ENCODE measurements around the gene DAPL1. TPM values are rescaled to one million over a fixed set of nuclear protein-coding genes. Genes with fewer than 3 reads are reported as not detected.
A peak's percentile ranks its signal among the peaks of the same experiment; 100 is the strongest.

DAPL1 gene
- total RNA-seq, 2 donors from 2014 or later = 8.6 to 9.9 TPM

DNA sequence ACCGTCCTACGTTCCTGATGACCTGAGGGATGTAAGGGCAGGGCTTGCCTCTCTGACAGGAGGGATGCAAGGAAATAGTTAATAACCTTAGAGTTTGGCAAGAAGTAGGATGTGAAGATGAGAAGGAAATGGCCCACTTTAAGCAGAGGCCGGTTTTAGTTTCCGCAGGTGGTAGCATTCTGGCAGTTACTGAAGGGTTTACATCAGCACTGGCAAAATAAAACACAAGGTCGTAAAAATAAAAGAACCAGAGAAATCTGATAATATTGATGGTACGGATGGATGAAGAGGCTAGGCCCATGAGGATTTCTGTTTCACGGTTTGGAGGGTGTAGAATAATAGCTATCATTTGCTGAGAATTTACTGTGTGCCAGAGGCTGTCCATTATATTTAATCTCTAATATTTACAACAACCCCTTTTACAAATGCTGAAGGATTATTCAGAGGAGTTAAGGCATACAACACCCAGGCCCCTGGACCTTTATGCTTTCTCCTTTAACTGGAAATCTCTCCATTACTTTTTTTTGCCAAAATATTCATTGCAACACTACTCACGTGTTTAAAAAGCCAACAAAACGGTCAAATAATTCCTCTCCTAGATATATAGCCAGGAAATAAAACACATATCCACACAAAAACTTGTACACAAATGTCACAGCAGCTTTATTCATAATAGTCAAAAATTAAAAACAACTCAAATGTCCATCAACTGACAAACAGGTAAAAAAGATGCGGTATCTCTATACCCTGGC, 28.5 kb downstream of the DAPL1 start:
- H3K4me3 ChIP-seq = no peak overlapping the region
- ATAC-seq = no peak
- H3K9me3 ChIP-seq = no peaks in the 10 kb centered on the region
- no peak overlapping the region for H3K27ac ChIP-seq
- 67 to 78% methylated on average over 10 of the region's 10 CpGs for WGBS, 2 donors
- TF ChIP-seq POLR2A (IDR thresholded peaks at IDR 0.05) (no peak), CTCF (IDR thresholded peaks at IDR 0.05) (no peak)
- H3K27me3 ChIP-seq = no peaks in the 10 kb centered on the region
- intact Hi-C loops (cut with DNase I) = no loop called here
- DNase-seq = no peak
- peaks cover 6% of the 10 kb centered on the region for H3K4me1 ChIP-seq
- no peaks in the 10 kb centered on the region for H3K36me3 ChIP-seq (replicated peaks in 1 of 2; ENCODE audit: insufficient read depth in 1 of 2, low read depth in 2 of 2)

DNA sequence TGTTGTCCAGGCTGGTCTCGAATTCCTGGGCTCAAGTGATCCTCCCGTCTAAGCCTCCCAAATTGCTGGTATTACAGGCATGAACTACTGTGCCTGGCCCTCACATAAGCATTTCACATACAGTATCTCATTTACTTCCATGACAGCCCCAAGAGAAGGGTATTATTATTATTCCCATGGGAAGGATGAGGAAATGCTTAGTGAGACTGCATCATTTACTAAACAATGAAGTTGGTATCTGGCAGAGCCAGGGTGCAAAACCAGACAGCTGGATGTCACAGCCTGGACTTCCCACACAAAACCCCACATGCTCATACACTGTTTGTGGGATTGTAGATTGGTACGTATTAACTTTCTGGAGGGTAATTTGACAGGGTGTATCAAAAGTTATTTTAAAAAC, 29.9 kb downstream of the DAPL1 start:
- intact Hi-C loops (cut with DNase I) = no loop called here
- TF ChIP-seq CTCF (IDR thresholded peaks at IDR 0.05) = no peak
- no peak for TF ChIP-seq POLR2A (IDR thresholded peaks at IDR 0.05)
- Histone ChIP-seq H3K4me3 (no peak overlapping the region), H3K9me3 (no peaks in the 10 kb centered on the region), H3K27me3 (no peaks in the 10 kb centered on the region), H3K36me3 (replicated peaks in 1 of 2; ENCODE audit: insufficient read depth in 1 of 2, low read depth in 2 of 2) (no peaks in the 10 kb centered on the region), H3K27ac (no peak overlapping the region), H3K4me1 (peaks cover 13% of the 10 kb centered on the region)
- DNase-seq = no peak
- no peak for ATAC-seq
- 79 to 91% methylated on average over 3 of the region's 3 CpGs for WGBS, 2 donors

DNA sequence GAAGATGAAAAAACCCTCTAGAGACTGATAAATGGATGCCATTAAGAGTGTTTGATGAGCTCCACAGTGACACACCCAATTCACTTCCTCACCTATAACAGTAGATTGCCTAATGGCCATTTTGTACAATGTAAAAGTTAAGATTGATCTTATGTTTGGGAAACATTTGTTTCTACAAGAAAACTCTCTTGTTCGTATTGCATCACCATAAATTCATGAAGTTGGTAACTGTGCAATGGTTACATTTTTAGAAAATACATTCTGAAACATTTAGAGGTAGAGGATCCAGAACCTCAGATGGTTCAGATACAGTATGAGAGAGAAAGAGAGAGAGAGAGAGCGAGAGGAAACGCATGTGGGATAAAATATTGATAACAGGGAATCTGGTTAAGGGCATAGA, 31.8 kb downstream of the DAPL1 start:
- TF ChIP-seq POLR2A (IDR thresholded peaks at IDR 0.05) (no peak), CTCF (IDR thresholded peaks at IDR 0.05) (no peak)
- intact Hi-C loops (cut with DNase I) = no loop called here

DNA sequence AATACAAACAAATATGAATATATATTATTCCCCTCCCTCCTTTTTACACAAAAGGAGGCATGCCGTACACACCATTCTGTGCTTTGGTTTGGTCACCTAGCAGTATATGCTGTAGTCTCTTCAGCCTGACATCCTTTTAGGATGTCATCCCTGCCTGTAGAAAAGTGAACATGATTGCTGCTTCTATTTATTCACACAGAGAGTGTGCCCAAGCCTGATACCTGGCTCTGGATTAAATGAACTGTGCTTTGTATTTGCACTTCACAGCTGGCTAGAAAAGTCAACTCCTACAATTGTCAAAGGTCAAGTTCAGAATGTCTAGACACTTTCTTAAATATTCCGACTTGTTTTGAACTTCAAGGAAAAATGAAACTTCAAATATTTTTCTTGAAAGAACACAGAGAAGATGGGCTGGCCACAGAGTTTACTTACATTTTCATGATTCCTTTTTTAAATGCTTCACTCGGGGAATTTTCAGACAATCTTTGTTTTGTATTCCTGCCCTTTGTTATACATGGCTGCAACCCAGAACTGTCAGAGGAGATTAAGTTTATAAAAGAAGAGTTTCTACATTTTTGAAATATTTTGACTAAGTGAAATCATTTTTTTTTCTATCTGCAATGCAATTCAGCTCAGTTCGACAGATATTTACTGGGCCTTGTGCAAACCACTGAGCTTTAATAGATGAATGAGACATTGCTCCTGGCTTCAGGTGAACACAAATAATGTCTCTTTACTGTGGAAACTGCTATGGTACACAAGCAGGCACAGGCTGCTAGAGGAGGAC, 33.5 kb downstream of the DAPL1 start:
- H3K4me3 ChIP-seq = no peak overlapping the region
- intact Hi-C loops (cut with DNase I) = no loop called here
- 33 to 40% methylated on average over 4 of the region's 4 CpGs for WGBS, 2 donors
- H3K9me3 ChIP-seq = no peaks in the 10 kb centered on the region
- H3K36me3 ChIP-seq (replicated peaks in 1 of 2; ENCODE audit: insufficient read depth in 1 of 2, low read depth in 2 of 2) = no peaks in the 10 kb centered on the region
- TF ChIP-seq POLR2A (IDR thresholded peaks at IDR 0.05) (no peak), CTCF (IDR thresholded peaks at IDR 0.05) (no peak)
- ATAC-seq (peak; percentile 56), DNase-seq (no peak)
- H3K27me3 ChIP-seq = no peaks in the 10 kb centered on the region
- H3K27ac ChIP-seq = peak overlapping the region; percentile 0 to 66 (median 48)
- H3K4me1 ChIP-seq = peaks cover 20% of the 10 kb centered on the region

More for the DNA sequence above, 31.8 kb downstream of the DAPL1 start:
- Histone ChIP-seq H3K4me3 (no peak overlapping the region), H3K36me3 (replicated peaks in 1 of 2; ENCODE audit: insufficient read depth in 1 of 2, low read depth in 2 of 2) (no peaks in the 10 kb centered on the region), H3K27me3 (no peaks in the 10 kb centered on the region), H3K4me1 (peaks cover 20% of the 10 kb centered on the region), H3K27ac (no peak overlapping the region), H3K9me3 (no peaks in the 10 kb centered on the region)
- DNase-seq = no peak
- no peak for ATAC-seq
- WGBS, 2 donors = 90 to 92% methylated on average over 3 of the region's 3 CpGs

Measured in body of pancreas (tissue), 4 donors.